Measurements from ENCODE around the gene RND1. TPM values are rescaled to one million over a fixed set of nuclear protein-coding genes. Genes with fewer than 3 reads are reported as not detected.

Gene RND1
- 0.57 and 1.5 TPM in 2 replicates for total RNA-seq

DNA sequence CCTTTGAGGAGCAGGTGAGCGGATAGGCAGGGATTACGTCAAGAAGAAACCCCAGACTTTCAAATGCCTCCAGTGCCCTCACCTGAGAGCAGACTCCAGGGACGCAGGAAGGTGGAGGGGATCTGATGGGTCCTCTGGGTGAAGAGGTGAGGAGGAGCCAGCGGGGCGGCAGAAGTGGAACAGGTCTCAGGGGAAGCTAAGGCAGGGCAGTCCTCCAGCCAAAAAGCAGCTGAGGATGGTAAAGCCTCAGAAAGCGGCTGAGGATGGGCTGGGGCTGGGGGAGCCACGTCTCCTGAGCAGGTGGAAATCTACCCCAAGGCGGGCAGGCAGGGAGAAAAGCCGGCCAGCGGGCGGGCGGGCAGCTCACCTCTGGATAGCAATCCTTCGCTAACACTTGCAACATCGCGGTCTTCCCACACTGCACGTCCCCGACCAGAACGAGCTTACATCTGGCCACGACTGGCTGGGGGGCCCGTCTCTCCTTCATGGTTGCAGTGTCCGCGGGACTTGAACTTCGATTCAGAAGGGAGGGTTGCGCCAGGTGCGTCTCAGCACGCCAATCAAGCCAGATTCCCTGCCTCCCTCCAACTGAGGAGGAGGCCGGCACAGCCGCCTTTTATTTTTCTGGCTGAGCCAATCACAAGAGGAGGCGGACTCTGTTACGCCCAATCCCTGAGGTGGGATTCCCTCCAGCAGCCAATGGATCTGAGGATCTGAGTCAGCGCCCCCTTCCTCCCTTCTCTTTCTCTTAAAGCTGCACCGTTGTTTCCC lies at the start of gene RND1:
TSS of gene RND1 (minus strand) at position 590 of the 771 bp plus-strand sequence. CDS start at position 487, 103 bp downstream.

DNA sequence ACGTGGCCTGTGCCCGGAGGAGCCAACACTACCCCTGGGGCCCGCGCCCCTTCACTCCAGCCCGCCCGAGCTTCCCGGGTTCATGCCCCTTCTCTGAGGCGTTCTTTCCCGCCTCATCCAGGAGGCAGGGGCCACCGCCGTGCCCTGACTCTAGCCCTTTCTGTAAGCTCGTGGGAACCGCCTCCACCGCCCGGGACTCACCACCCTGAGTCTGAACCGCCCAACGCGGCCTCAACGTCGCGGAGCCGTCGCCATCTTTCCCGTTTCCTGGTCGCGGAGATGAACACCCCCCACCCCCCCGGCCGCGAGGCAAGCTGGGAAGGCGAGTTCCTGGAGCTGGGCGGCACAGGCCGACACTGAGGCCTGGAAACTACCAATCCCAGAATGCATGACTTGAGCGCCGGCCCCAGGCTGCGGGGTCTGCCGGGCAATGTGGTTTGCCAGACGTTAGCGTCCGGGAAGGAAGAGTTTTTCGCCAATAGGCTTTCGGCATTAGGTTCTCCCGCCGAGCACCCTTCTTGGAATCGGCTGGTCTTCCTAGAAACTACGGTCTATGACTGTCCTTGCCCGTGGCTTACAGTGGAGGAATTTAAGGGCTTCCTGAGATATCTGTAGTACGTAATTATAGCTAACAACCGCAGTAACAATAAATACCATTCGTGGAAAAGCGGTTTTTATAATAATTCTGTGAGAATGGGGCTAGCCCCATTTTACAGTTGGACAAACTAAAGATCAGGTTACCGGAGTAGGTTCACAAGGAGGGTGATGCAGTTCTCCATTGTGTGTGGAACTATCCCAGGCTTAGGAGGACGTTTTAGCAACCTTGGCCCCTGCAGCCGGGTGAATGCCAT lies 13.6 kb downstream of the RND1 start, which contains the start of gene DDX23:
TSS of gene DDX23 (minus strand) at position 281 of the 851 bp plus-strand sequence. CDS start 6,381 bp downstream, outside the sequence.

DNA sequence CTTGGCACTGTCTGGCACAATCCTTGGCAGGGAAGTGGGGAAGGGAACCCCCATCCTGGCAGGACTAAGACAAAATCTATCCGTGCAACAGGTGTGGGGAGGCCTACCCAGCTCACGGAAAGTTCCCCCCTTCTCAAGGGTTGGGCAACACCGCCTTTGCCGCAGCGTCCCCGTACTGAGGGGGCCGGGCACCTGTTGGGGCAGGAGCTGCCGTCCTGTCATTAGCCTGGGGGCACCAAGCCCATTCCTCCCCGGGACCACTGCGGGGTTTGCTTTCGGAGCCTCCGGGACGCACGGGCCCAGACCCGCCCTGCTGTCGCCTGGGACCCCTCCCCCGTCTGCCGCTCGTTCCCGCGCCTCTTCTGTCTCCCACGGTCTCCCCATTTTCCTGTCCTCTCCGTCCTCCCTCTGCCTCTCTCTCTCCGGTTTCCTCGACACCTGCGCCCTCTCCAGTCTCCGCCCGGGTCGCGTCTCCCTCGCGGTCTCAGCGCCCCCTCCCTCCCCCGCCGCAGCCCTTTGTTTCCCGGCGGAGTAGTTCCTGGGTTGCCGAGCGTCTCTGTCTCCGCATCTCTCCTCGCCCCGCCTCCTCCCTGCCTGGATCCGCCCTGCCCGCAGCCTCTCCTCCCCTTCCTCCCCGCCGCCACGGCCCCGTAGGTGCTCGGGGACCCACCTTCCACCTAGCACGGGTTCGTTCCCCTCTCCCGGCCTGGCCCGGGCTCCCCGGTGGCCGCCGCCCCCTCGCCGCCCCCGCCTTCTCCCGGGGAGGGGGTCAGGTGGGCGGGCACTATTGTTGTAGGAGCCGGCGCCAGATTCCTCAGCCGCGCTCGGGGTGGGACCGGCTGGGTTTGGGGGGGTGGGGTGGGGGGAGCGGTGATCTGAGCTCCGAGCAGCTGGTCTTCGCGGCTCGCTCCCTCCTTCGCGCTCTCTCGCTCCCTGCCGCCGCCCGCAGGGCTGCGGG lies 47.5 kb downstream of the RND1 start, which contains the start of gene CACNB3:
TSS of gene CACNB3 (plus strand) at position 624 of the 958 bp plus-strand sequence. CDS start 434 bp downstream, outside the sequence.

Small RNA genes within 50 kb of the gene (small RNA-seq; reads per million reads assigned to genes)
- not detected for gene AC073610.1
- not detected for gene RF00019
- gene RNU6-600P: not detected

Other genes starting within 250 kb of the RND1 start
- 51.3 and 68.6 TPM in 2 replicates for gene KANSL2, start 183.6 kb downstream of the RND1 start, total RNA-seq
- 34.4 and 40.2 TPM in 2 replicates for gene CCNT1, start 149.2 kb downstream of the RND1 start, total RNA-seq
- 29.1 and 31.9 TPM in 2 replicates for gene ADCY6, start 76.8 kb downstream of the RND1 start, total RNA-seq
- 23.4 and 26.6 TPM in 2 replicates for gene CACNB3, start 47.4 kb downstream of the RND1 start, total RNA-seq
- gene DDX23, start 13.7 kb downstream of the RND1 start, total RNA-seq: 78.9 and 94.9 TPM in 2 replicates
- 21.0 and 29.2 TPM in 2 replicates for gene FKBP11, start 59.6 kb upstream of the RND1 start, total RNA-seq
- 83.8 and 102 TPM in 2 replicates for gene ARF3, start 91.6 kb upstream of the RND1 start, total RNA-seq
- gene WNT10B, start 105.9 kb upstream of the RND1 start, total RNA-seq: 0.07 and 0.13 TPM in 2 replicates
- not detected in 2 replicates for gene WNT1, start 112.5 kb upstream of the RND1 start, total RNA-seq
- gene DDN, start 133.5 kb upstream of the RND1 start, total RNA-seq: 0.13 and 0.29 TPM in 2 replicates
- gene PRKAG1, start 152.9 kb upstream of the RND1 start, total RNA-seq: 55.2 and 56.5 TPM in 2 replicates
- gene KMT2D, start 194.9 kb upstream of the RND1 start, total RNA-seq: 66.4 and 79.6 TPM in 2 replicates
- 0.66 and 1.4 TPM in 2 replicates for gene RHEBL1, start 204.1 kb upstream of the RND1 start, total RNA-seq
- gene DHH, start 228.9 kb upstream of the RND1 start, total RNA-seq: 5.3 and 9.0 TPM in 2 replicates
- gene LMBR1L, start 245.0 kb upstream of the RND1 start, total RNA-seq: 58.9 and 62.1 TPM in 2 replicates

All from thoracic aorta endothelial cell (primary cell).